ENCODE results near the gene S100A3. TPM values are rescaled to one million over a fixed set of nuclear protein-coding genes. Genes with fewer than 3 reads are reported as not detected.
"Not testable (repeated sequence)": the region's sequence is repeated elsewhere in the genome, so short reads cannot be mapped to it uniquely, and the experiment has no call there.

The S100A3 gene
- total RNA-seq, 1 experiment from 2014 or later: 0.33 TPM

DNA sequence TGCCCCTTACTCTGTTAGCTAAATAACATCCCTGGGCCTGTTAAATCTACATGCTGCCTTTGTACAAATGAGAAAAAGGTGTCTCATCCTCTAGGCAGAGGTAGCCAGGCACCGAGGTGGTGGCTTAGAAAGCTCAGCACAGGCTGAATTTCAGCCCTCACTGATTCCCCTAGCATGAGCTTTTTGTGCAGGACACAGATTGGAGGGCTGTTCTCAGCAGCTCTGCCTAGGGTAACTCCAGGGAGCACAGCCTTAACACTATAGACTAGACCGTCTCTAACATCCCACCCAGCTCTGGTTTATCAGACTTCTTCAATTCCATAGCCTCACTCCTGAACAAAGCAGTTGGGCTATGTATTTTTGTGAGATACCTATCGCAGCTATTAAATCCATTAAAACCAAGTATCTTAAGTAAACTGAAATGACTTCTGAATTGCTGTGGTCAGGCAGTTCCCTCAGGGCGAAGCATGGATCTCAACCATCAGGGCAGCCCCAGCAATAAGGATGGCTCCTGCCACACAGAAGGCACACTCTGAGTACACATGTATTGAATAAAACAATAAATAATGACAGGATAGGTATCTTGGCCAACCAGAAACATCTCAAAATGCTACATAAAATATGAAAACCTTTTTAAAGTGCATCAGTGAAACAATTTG lies 28.1 kb downstream of the S100A3 start:
- CTCF ChIA-PET: interaction anchor here (1.0 to 6.8 kb wide), 9 partner anchors 10 to 165 kb away, joined by 3 to 55 read pairs (median 7); partner anchors contain the start of gene S100A13
- POLR2A ChIA-PET: interaction anchor here (0.8 kb wide), 1 partner anchor 16 kb away, joined by 3 read pairs; no protein-coding TSS in a partner anchor
- Mint-ChIP-seq H3K4me3 (no peak overlapping the region), H3K4me1 (peaks cover 28% of the 10 kb centered on the region), H3K27ac (no peak overlapping the region), H3K9me3 (peaks cover 9% of the 10 kb centered on the region), H3K36me3 (peaks cover 7% of the 10 kb centered on the region), H3K27me3 (ENCODE audit: low read depth) (peaks cover 57% of the 10 kb centered on the region)
- TF ChIP-seq, protein P1, sequence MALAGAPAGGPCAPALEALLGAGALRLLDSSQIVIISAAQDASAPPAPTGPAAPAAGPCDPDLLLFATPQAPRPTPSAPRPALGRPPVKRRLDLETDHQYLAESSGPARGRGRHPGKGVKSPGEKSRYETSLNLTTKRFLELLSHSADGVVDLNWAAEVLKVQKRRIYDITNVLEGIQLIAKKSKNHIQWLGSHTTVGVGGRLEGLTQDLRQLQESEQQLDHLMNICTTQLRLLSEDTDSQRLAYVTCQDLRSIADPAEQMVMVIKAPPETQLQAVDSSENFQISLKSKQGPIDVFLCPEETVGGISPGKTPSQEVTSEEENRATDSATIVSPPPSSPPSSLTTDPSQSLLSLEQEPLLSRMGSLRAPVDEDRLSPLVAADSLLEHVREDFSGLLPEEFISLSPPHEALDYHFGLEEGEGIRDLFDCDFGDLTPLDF (CRISPR knock-in tag; IDR thresholded peaks at IDR 0.05): no peak
- DNase-seq (ENCODE audit: low spot score): no peak
- ATAC-seq: no peak; the same call in 1 of the 2 replicates

DNA sequence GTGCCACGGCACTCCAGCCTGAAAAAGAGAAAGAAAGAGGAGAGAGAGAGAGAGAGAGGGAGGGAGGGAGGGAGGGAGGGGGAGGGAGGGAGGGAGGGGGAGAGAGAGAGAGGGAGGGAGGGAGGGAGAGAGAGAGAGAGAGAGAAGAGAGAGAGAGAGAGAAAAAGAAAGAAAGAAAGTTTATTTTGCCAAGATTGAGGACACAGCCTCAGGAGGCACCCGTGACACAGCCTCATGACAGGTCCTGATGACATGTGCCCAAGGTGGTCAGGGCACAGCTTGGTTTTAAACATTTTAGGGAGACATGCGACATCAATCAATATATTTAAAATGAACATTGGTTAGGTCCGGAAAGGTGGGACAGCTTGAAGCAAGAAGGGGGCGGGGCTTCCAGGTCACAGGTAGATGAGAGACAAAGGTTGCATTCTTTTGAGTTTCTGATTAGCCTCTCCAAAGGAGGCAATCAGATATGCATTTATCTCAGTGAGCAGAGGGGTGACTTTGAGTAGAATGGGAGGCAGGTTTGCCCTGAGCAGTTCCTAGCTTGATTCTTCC lies 28.8 kb downstream of the S100A3 start:
- POLR2A ChIA-PET: interaction anchor here (0.8 kb wide), 1 partner anchor 17 kb away, joined by 3 read pairs; no protein-coding TSS in a partner anchor

GRCh38 chr1:153519242-153519641 lies 29.8 kb downstream of the S100A3 start:
- peaks cover 22% of the 10 kb centered on the region for H3K4me1 Mint-ChIP-seq
- no peak overlapping the region for H3K4me3 Mint-ChIP-seq
- peaks cover 7% of the 10 kb centered on the region for H3K36me3 Mint-ChIP-seq
- ChIA-PET CTCF (interaction anchor here (1.4 to 6.8 kb wide), 7 partner anchors 13 to 164 kb away, joined by 3 to 55 read pairs (median 7); partner anchors contain the start of gene S100A13), POLR2A (no interaction called here)
- TF ChIP-seq FOXJ3 (CRISPR knock-in tag; IDR thresholded peaks at IDR 0.05; ENCODE audit: borderline replicate concordance) (no peak), ZNF423 (CRISPR knock-in tag; IDR thresholded peaks at IDR 0.05) (no peak), ZNF121 (CRISPR knock-in tag; IDR thresholded peaks at IDR 0.05) (peak; percentile 82; the same call in 1 of the 2 replicates), NR3C1 (CRISPR knock-in tag; conservative IDR thresholded peaks at IDR 0.05; ENCODE audit: low read depth) (no peak), GABPB1 (CRISPR knock-in tag; IDR thresholded peaks at IDR 0.05) (no peak), ZNF396 (CRISPR knock-in tag; IDR thresholded peaks at IDR 0.05; ENCODE audit: borderline replicate concordance) (no peak)
- TF ChIP-seq, protein P1 (CRISPR knock-in tag; IDR thresholded peaks at IDR 0.05): no peak
- no peak for ATAC-seq
- DNase-seq (ENCODE audit: low spot score): no peak
- H3K27me3 Mint-ChIP-seq (ENCODE audit: low read depth): peaks cover 74% of the 10 kb centered on the region
- no peak overlapping the region for H3K27ac Mint-ChIP-seq
- peaks cover 9% of the 10 kb centered on the region for H3K9me3 Mint-ChIP-seq

More for the DNA sequence above, 28.8 kb downstream of the S100A3 start:
- not testable (repeated sequence) for H3K9me3 Mint-ChIP-seq; DNase-seq (ENCODE audit: low spot score); H3K36me3 Mint-ChIP-seq; ATAC-seq; H3K27ac Mint-ChIP-seq; H3K4me3 Mint-ChIP-seq
- peaks cover 22% of the 10 kb centered on the region for H3K4me1 Mint-ChIP-seq
- CTCF ChIA-PET: interaction anchor here (1.0 to 6.8 kb wide), 10 partner anchors 9 to 165 kb away, joined by 3 to 55 read pairs (median 6); partner anchors contain the start of gene S100A13
- H3K27me3 Mint-ChIP-seq (ENCODE audit: low read depth): peaks cover 64% of the 10 kb centered on the region

DNA sequence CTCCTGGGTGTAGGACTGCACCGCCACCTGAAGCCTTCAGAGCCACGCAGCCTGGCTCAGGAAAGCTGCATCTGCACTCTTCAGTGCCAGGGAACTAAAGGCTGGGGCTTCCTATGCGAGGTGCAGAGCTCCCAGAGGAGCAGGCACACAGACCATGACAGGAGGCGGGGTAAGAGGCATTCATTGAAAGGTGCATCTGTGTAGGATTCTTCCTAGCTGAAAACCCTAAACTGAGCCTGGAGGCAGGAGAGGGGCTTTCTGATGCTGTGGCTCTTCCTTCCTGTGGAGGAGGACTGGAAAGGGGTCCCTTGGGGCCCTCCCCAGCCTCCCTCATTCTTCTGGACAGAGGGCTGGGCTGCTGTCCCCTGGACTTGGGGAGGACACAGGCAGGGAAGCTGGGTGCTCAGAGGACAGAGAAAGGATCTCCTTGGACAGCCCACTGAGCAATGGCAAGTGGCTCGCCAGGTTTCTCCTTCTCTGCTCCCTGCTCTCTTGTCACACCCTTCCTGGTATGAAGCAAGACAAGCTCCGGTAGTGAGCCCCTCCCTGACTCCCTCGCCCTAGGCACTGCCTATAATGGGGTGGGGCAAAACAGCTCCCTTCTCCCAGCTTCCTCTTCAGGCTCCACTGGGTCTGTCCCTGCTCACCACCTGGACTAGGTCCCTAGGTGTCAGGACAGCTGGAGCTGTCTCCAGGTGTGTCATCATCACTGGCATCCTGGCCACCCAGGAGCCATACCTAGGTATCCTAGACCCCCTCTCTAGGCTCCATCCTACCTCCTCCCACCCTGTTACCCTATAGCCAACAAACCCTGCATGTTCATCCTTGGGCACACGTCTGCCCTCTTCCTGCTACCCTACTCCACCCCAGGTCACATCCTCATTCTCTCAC lies 33.3 kb downstream of the S100A3 start:
- TF ChIP-seq, protein P2, sequence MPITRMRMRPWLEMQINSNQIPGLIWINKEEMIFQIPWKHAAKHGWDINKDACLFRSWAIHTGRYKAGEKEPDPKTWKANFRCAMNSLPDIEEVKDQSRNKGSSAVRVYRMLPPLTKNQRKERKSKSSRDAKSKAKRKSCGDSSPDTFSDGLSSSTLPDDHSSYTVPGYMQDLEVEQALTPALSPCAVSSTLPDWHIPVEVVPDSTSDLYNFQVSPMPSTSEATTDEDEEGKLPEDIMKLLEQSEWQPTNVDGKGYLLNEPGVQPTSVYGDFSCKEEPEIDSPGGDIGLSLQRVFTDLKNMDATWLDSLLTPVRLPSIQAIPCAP (CRISPR knock-in tag; IDR thresholded peaks at IDR 0.05): no peak
- no peak for TF ChIP-seq CBFB (CRISPR knock-in tag; IDR thresholded peaks at IDR 0.05; ENCODE audit: low read depth)
- no peak for TF ChIP-seq AR (CRISPR knock-in tag; IDR thresholded peaks at IDR 0.05)
- TF ChIP-seq FOXP1 (CRISPR knock-in tag; IDR thresholded peaks at IDR 0.05; ENCODE audit: borderline replicate concordance): no peak
- Mint-ChIP-seq H3K27me3 (ENCODE audit: low read depth) (peaks cover 81% of the 10 kb centered on the region), H3K27ac (no peak overlapping the region), H3K36me3 (no peaks in the 10 kb centered on the region), H3K9me3 (no peaks in the 10 kb centered on the region), H3K4me1 (peaks cover 20% of the 10 kb centered on the region), H3K4me3 (no peak overlapping the region)
- CTCF ChIA-PET: interaction anchor here (0.5 to 6.8 kb wide), 11 partner anchors 17 to 167 kb away, joined by 3 to 55 read pairs (median 4); partner anchors contain the start of genes PGLYRP4 and S100A13
- POLR2A ChIA-PET: no interaction called here
- ATAC-seq (peak; percentile 18; the same call in 1 of the 2 replicates), DNase-seq (ENCODE audit: low spot score) (no peak)
